ENCODE measurements around the gene RECK.
A peak's percentile ranks its signal among the peaks of the same experiment; 100 is the strongest.
"Not testable (repeated sequence)": the region's sequence is repeated elsewhere in the genome, so short reads cannot be mapped to it uniquely, and the experiment has no call there.

RECK gene

GRCh38 chr9:36141761-36142160 is 105.0 kb downstream of the RECK start:
- DNase-seq: no peak

GRCh38 chr9:36142510-36143244 is 106.0 kb downstream of the RECK start:
- DNase-seq: no peak

GRCh38 chr9:36143245-36143641 is 106.5 kb downstream of the RECK start:
- no peak for DNase-seq

- DNase-seq: no peak
Observed at GRCh38 chr9:36144309-36145232, 107.9 kb downstream of the RECK start.

- no peak for DNase-seq
Observed at GRCh38 chr9:36145970-36146369, 109.3 kb downstream of the RECK start.

- no peak for DNase-seq
Observed at GRCh38 chr9:36146651-36147050, 109.9 kb downstream of the RECK start.

GRCh38 chr9:36147441-36148175 is 110.9 kb downstream of the RECK start:
- DNase-seq: no peak

GRCh38 chr9:36148311-36149051 is 111.8 kb downstream of the RECK start:
- peak in 2 of 4 experiments; percentile 19 to 46 for DNase-seq

GRCh38 chr9:36149197-36149596 is 112.5 kb downstream of the RECK start:
- DNase-seq: no peak

- DNase-seq: no peak
Observed at GRCh38 chr9:36150574-36151315, 114.0 kb downstream of the RECK start.

- peak; percentile 22 to 76 (median 61) for DNase-seq
Observed at GRCh38 chr9:36151316-36152210, 114.8 kb downstream of the RECK start.

GRCh38 chr9:36152741-36153438 is 116.2 kb downstream of the RECK start:
- no peak for DNase-seq

- no peak for DNase-seq
Observed at GRCh38 chr9:36153746-36154145, 117.0 kb downstream of the RECK start.

GRCh38 chr9:36154331-36154952 is 117.7 kb downstream of the RECK start:
- no peak for DNase-seq

- DNase-seq: no peak
Observed at GRCh38 chr9:36156116-36156515, 119.4 kb downstream of the RECK start.

GRCh38 chr9:36158122-36158521 is 121.4 kb downstream of the RECK start:
- DNase-seq: no peak

GRCh38 chr9:36158917-36159316 is 122.2 kb downstream of the RECK start:
- no peak for DNase-seq

- not testable (repeated sequence) for DNase-seq
Observed at GRCh38 chr9:36159509-36159908, 122.8 kb downstream of the RECK start.

- DNase-seq: not testable (repeated sequence)
Observed at GRCh38 chr9:36160126-36160525, 123.4 kb downstream of the RECK start.

- no peak for DNase-seq
Observed at GRCh38 chr9:36161187-36161586, 124.5 kb downstream of the RECK start.

All from activated naive CD4-positive, alpha-beta T cell (primary cell).